ENCODE measurements around the gene ZAP70.

Gene ZAP70

DNA sequence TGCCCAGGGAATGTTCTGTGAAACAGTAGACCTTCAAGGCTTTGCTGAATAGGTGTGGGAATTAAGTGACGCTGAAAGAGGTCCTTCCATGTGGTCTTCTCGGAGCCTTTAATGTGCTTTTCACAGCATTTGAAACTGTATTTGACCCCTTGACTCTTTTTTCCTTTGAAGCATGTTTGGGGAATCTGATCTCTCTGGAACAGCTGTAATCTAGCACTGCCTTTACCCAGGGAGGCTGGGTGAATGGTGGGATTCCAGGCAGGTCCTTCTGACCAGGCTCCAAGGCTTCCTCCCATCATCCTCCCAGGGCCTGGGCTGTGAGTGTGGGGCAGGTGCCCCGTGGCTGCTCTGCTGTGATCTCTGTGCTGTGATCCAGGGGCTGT lies 4.2 kb downstream of the ZAP70 start:
- no peak for DNase-seq (ENCODE audit: low spot score)

- DNase-seq (ENCODE audit: low spot score) = no peak
Observed at GRCh38 chr2:97718051-97718882, 4.9 kb downstream of the ZAP70 start.

- no peak for DNase-seq (ENCODE audit: low spot score)
Observed at GRCh38 chr2:97718942-97719341, 5.6 kb downstream of the ZAP70 start.

DNA sequence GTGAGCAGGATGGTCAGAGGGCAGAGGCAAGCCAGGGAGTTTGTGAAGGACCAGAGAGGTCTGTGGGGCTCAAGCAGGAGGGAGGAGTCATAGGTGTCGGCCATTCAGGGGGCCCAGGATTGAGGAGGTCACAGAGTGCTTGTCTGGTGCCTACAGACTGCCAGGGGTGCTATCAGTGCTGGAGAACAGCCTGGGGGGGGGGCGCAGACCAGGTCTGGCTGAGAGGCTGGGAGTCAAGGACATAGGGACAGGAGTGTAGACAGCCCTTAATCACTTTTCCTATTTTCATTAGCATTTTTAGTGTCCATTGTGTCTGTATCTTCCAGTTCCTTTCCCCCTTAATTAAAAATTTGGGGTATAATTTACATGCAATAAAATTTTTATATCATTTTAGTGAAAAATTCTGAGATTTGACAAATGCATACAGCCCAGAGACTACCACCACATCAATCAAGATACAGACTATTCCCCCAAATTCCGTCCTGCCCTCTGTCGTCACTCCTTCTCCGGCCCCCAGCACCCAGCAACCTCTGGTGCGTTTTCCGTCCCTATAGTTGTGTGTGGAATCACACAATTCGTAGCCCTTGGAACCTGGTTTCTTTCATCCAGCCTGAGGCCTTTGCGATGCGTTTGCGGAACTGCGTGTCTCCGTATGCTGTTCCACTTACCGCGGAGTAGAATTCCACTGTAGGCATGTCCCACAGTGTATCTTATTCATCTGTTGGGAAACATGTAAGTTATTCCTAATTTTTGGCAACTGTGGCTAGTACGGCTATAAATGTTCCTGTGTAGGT lies 6.2 kb downstream of the ZAP70 start:
- DNase-seq (ENCODE audit: low spot score) = no peak

DNA sequence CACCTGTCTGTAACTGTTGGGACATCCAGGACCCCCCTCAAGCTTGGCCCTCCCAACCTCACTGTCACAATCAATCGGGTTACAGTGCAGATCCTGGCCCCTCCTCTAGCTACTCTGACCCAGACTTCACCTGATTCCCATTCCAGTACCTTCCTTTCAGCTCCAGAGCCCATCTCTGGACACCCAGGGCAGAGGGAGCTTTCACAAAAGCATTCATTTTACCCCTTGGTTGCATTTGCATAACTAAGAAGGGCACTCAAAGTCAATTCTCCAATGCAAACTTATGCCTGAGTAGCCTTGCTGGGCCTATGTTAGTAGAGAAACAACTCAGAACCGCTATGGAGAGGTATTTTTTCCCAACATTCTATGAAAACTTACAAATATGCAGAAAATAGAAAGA lies 7.4 kb downstream of the ZAP70 start:
- no peak for DNase-seq (ENCODE audit: low spot score)

DNA sequence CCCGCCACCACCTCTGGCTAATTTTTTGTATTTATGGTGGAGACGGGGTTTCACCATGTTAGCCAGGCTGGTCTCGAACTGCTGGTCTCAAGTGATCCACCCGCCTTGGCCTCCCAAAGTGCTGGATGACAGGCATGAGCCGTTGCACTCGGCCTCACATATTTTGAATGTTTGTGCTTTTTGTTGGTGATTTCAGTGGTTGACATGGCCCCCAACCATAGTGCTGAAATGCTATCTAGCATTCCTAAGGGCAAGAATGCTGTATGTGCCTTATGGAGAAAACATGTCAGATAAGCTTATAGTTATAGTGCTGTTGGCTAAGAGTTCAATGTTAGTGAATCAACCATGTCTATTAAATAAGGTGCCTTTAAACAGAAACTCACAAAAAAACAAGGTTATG lies 8.9 kb downstream of the ZAP70 start:
- DNase-seq (ENCODE audit: low spot score) = no peak

DNA sequence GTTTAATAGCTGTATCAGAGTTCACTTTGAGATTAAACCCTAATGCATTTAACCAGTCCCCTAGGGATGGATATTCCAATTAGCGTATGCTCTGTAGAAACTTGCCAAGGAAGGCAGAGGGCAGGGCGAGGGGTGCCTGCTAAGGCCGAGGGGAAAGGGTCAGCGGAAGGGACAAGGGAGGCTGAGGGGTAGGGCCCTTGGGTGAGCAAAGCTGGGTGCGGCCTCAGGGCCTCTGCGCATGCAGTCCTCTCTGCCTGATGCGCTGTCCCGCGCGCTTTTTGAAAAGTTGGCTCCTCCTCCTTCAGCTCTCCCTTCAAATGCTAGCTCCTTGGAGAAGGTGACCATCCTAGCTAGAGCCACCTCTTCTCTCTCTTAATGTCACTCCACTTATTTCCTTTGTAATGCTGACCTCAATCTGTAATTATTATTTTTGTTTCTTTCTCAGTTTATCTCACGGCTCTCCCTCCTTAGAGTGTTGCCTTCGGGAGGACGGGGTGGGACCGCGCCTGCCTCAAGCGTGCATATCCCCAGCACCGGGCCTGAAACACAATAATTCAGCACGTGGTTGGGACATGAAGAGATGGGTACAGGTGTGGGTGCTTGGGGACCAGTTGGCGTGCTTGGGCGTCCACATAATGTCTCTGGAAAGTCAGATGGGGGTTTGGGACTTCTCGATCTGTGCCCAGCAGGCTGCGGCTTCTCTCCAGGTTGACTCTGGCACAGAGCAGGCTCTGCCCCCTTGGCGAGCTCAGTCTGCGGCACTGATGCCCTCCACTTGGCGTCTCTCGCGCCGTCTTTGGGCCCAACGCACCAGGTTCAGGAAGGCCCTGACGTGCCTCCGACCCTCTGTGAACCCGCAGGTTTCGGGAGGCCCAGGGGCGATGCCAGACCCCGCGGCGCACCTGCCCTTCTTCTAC lies 10.0 kb downstream of the ZAP70 start:
- no peak for DNase-seq (ENCODE audit: low spot score)

DNA sequence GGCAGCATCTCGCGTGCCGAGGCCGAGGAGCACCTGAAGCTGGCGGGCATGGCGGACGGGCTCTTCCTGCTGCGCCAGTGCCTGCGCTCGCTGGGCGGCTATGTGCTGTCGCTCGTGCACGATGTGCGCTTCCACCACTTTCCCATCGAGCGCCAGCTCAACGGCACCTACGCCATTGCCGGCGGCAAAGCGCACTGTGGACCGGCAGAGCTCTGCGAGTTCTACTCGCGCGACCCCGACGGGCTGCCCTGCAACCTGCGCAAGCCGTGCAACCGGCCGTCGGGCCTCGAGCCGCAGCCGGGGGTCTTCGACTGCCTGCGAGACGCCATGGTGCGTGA lies 10.7 kb downstream of the ZAP70 start:
- no peak for DNase-seq (ENCODE audit: low spot score)

DNA sequence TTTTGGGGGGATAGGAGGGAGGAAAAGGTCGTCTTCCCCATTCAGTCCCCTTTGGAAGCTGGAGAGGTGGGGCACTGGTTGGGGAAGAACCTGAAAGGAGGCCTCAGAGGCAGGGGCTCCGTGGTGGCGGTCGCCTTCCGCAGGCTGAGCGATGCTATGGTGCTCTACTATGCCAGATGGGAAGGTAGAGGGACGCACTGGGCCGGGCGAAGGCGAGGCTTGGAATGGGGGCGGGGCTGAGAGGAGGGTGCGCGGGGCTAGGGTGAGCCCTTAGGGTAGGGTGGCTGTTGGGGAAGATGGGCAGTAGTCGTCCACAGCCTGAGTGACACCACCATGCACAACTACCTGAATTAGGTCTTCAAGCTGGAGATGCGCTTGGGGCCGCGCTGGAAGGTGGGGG lies 11.1 kb downstream of the ZAP70 start:
- DNase-seq (ENCODE audit: low spot score) = no peak

DNA sequence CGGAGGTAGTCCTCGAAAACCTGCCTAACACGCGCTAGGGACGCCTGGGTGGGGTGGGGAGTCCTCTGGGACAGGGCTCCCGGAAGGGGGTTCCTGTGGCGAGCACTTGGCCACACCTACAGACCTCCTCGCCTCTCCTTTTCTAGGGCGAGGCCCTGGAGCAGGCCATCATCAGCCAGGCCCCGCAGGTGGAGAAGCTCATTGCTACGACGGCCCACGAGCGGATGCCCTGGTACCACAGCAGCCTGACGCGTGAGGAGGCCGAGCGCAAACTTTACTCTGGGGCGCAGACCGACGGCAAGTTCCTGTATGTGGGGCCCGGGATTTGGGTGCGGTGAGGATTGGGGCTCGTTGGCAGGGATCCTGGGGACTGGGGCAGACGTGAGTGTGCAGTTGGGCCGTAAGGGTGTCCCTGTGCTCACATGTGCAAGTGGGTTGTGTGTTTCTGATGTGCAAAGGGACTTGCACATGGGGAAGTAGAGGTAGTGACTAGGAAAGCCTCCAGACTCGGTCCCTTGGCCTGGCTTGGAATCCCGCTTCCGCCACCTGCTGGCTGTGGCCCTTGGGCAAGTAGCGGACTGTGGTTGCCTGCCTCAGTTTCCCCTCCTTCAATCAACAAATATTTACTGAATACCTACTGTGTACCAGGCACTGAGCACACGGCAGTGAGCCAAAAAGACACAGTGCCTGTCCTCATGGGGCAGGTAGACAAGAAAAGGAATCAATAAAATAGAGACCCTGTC lies 11.7 kb downstream of the ZAP70 start:
- no peak for DNase-seq (ENCODE audit: low spot score)

- DNase-seq (ENCODE audit: low spot score) = no peak
Observed at GRCh38 chr2:97726261-97727064, 13.1 kb downstream of the ZAP70 start.

GRCh38 chr2:97727296-97727695 lies 13.9 kb downstream of the ZAP70 start:
- DNase-seq (ENCODE audit: low spot score) = no peak

- DNase-seq (ENCODE audit: low spot score) = peak; percentile 70
Observed at GRCh38 chr2:97728091-97728731, 14.8 kb downstream of the ZAP70 start.

- no peak for DNase-seq (ENCODE audit: low spot score)
Observed at GRCh38 chr2:97730245-97730644, 16.9 kb downstream of the ZAP70 start.

DNA sequence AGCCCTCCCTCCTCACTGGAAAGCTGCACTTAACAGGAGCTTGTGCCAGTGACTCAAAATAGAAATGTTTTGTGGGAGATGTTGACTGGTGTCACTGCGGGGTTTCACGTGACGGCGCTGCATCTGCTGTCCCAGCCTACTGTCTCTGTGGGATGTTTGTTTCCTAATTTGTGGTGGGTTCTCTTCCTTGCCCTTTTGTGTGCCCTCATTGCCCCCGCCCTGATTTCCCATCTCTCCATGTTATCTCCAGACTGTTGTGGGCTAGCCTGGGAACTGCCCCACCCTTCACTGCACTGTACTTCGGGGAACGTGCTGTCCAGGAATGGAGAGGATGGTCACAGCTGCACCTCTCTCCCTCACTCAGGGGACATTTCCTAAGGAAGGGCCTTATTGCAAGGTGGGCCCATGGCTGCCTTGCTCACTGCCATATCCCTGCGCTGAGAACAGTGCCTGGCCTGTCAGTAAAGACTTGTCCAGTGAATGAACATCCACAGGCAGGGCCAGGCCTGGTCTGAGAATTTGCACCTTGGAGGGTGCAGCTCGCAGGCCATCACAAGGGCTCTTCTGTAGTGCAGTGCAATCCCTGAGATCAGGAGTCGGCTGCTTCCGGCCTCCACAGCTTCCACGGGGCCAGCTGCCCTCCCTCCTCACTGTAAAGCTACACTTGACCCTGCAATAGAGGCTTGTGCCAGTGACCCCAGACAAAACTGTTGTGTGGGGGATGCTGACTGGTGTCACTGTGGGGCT lies 18.1 kb downstream of the ZAP70 start:
- peak; percentile 38 for DNase-seq (ENCODE audit: low spot score)

- DNase-seq (ENCODE audit: low spot score) = peak; percentile 46
Observed at GRCh38 chr2:97732436-97733340, 19.3 kb downstream of the ZAP70 start.

DNA sequence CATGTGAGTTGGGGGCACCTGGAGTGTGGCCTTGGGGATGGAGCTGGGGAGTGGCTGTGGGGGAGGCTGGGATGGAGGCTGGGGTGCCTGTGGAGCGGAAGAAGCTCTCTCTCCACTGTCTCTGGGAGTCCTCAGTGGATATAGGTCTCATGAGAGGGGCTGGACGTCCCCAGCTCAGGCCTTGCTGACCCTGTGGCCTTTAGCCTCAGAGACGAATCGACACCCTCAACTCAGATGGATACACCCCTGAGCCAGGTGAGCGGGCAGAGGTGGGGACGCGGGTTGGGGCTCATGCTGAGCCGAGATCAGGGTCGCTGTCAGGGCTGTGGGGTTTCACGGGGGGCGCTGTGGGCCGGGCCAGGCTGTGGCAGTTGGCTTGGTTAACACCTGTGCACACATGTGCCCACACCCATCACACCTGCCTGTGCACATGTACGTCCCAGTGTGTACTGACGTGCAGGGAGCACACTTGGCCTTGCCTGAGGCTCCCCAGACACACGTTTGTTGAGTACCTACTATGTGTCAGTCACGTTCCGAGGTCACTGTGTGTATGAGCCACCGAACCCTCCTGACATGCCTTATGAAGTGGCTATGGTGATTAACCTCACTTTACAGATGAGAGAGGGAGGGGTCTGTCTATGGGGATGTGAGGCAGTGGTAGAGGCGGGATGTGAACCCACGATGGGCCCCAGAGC lies 20.1 kb downstream of the ZAP70 start:
- DNase-seq (ENCODE audit: low spot score) = peak; percentile 46

Measured in left forelimb (tissue), 1 donor.